Neural crest cell (in vitro differentiated cells): ENCODE results near the gene DNAH6. TPM values are rescaled to one million over a fixed set of nuclear protein-coding genes. Genes with fewer than 3 reads are reported as not detected.
A peak's percentile ranks its signal among the peaks of the same experiment; 100 is the strongest.

Experiments
- DNase-seq: peaks from one replicate; pipeline ENCODE4 v3.0.0; 2021; ENCODE audit warnings: low read depth, mixed read lengths, low spot score
- H3K27ac Mint-ChIP-seq: one replicate; pipeline ENCODE4 v1.8.0; 2021; ENCODE audit warnings: mild to moderate bottlenecking, mixed read lengths; ENCODE audit not compliant: unreplicated experiment
- H3K27me3 Mint-ChIP-seq: 2 replicates; pipeline ENCODE4 v1.8.0; 2021; ENCODE audit warnings: low read depth, mild to moderate bottlenecking, mixed read lengths
- H3K36me3 Mint-ChIP-seq: 2 replicates; pipeline ENCODE4 v1.8.0; 2021; ENCODE audit warnings: low read depth, mild to moderate bottlenecking, mixed read lengths
- H3K4me1 Mint-ChIP-seq: 2 replicates; pipeline ENCODE4 v1.8.0; 2021; ENCODE audit warnings: mixed read lengths
- H3K4me3 Mint-ChIP-seq: one replicate; pipeline ENCODE4 v1.8.0; 2021; ENCODE audit warnings: mild to moderate bottlenecking, mixed read lengths
- H3K9me3 Mint-ChIP-seq: 2 replicates; pipeline ENCODE4 v1.8.0; 2021; ENCODE audit warnings: mixed read lengths
- total RNA-seq: library from RNA; stranded (reverse); gene quantifications from 2 replicates; pipeline ENCODE4 v1.2.1, GENCODE V29; 2021
- TF ChIP-seq, protein P1 (sequence below): fragments of 200-600 bp; sonication (generic); conservative IDR thresholded peaks from 2 replicates; pipeline ENCODE4 v1.5.0; 2021; ENCODE audit warnings: antibody characterized with exemption, mild to moderate bottlenecking

The DNAH6 gene
- total RNA-seq, 1 donor from 2014 or later, result 2.8 TPM

GRCh38 chr2:84732897-84733778, 216.8 kb downstream of the DNAH6 start:
- no peak for DNase-seq
- Mint-ChIP-seq H3K4me1 (no peaks in the 10 kb centered on the region), H3K36me3 (peaks cover 5% of the 10 kb centered on the region), H3K27ac (no peak overlapping the region), H3K4me3 (no peak overlapping the region), H3K9me3 (peaks cover 6% of the 10 kb centered on the region), H3K27me3 (no peaks in the 10 kb centered on the region)
- TF ChIP-seq, protein P1, sequence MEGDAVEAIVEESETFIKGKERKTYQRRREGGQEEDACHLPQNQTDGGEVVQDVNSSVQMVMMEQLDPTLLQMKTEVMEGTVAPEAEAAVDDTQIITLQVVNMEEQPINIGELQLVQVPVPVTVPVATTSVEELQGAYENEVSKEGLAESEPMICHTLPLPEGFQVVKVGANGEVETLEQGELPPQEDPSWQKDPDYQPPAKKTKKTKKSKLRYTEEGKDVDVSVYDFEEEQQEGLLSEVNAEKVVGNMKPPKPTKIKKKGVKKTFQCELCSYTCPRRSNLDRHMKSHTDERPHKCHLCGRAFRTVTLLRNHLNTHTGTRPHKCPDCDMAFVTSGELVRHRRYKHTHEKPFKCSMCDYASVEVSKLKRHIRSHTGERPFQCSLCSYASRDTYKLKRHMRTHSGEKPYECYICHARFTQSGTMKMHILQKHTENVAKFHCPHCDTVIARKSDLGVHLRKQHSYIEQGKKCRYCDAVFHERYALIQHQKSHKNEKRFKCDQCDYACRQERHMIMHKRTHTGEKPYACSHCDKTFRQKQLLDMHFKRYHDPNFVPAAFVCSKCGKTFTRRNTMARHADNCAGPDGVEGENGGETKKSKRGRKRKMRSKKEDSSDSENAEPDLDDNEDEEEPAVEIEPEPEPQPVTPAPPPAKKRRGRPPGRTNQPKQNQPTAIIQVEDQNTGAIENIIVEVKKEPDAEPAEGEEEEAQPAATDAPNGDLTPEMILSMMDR, result no peak

GRCh38 chr2:84735389-84735788, 219.1 kb downstream of the DNAH6 start:
- Mint-ChIP-seq H3K36me3 (peaks cover 5% of the 10 kb centered on the region), H3K9me3 (peaks cover 11% of the 10 kb centered on the region), H3K27me3 (no peaks in the 10 kb centered on the region), H3K4me1 (no peaks in the 10 kb centered on the region), H3K27ac (no peak overlapping the region), H3K4me3 (no peak overlapping the region)
- DNase-seq, result no peak
- TF ChIP-seq, protein P1, result no peak

DNA sequence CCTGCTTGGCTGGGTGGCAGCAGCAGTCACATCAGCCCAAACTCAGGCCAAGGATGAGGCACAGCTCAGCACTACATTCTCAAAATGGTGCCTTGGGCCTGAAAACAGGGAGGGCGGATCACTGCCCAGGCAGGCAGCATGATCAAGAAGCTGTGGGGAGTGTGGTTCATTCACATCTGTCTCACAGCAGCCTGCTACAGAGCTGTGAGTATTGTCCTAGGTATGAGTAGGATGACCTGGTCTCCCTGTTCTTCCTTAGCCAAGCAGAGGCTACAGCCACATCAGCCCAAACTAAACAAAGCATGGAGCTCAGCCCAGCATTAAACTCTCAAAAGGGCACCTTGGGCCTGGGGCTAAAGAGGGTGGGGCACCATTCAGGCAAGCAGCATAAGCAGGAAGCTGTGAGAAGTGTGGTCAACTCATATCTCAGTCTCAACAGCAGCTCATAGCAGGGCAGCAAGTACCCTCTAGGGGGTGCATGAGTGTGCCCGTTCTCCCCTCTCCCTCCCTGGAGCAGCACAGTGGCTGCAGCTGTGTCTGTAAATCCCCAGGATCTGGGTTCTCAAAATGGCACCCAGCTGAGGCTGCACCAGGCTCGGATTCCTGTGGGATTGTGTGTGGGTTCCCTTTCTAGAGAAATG, 225.0 kb downstream of the DNAH6 start:
- DNase-seq, result no peak
- H3K27me3 Mint-ChIP-seq, result no peaks in the 10 kb centered on the region
- peaks cover 11% of the 10 kb centered on the region for H3K9me3 Mint-ChIP-seq
- H3K27ac Mint-ChIP-seq, result no peak overlapping the region
- TF ChIP-seq, protein P1, result peak; percentile 27
- H3K36me3 Mint-ChIP-seq, result peaks cover 5% of the 10 kb centered on the region
- H3K4me1 Mint-ChIP-seq, result no peaks in the 10 kb centered on the region
- H3K4me3 Mint-ChIP-seq, result no peak overlapping the region

DNA sequence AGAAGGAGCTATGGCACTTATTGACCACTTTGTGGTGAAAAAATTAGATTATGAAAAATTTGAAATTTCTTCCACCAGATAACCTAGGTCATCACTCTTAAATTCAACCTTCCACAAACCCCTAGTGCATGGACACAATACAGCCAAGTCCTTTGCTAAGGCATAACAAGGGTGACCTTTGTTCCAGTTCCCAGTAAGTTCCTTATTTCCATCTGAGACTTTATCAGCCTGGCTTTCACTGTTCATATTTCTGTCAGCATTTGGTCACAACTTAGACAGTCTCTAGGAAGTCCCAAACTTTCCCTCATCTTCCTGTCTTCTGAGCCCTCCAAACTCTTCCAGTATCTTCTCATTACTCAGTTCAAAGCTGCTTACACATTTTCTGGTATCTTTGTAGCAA, 232.0 kb downstream of the DNAH6 start:
- Mint-ChIP-seq H3K4me3 (no peak overlapping the region), H3K4me1 (no peaks in the 10 kb centered on the region), H3K9me3 (peaks cover 2% of the 10 kb centered on the region), H3K36me3 (no peaks in the 10 kb centered on the region), H3K27ac (no peak overlapping the region), H3K27me3 (no peaks in the 10 kb centered on the region)
- TF ChIP-seq, protein P1, result no peak
- no peak for DNase-seq

DNA sequence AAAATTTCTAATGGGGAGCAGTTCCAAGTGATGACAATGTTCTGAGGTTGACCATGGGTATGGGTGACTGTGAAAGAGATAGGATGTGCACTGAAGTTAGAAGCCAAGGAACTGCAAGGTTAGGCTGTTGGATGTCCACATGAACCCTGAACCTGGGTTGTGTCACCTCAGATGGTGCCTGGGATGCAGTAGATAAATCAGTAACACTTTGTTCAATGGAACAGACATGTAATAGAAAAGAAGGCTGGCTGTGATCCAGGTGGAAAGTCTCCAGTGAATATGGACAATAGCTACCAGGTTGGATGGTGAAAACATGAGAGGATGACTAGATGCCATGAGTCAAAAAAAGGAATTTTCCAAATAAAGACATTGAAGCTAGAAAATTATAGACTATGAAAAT, 233.1 kb downstream of the DNAH6 start:
- H3K9me3 Mint-ChIP-seq, result peaks cover 2% of the 10 kb centered on the region
- no peak overlapping the region for H3K27ac Mint-ChIP-seq
- TF ChIP-seq, protein P1, result no peak
- no peak for DNase-seq
- no peak overlapping the region for H3K4me3 Mint-ChIP-seq
- H3K36me3 Mint-ChIP-seq, result no peaks in the 10 kb centered on the region
- no peaks in the 10 kb centered on the region for H3K4me1 Mint-ChIP-seq
- H3K27me3 Mint-ChIP-seq, result no peaks in the 10 kb centered on the region
